A549 (cell line): Measurements from ENCODE around the gene SYT8. TPM values are rescaled to one million over a fixed set of nuclear protein-coding genes. Genes with fewer than 3 reads are reported as not detected.

Experiments
- ATAC-seq, 2 experiments: fragments of 200-7000 bp in 1 of 2; fragments of >200 bp in 1 of 2; cut with Nextera tagmentation in 1 of 2; cut with Tn5 transposase in 1 of 2; 3 replicates each; pipeline versions ENCODE4 v1.8.0 to v1.9.1; 2018 to 2020; ENCODE audit warnings: mild to moderate bottlenecking in 1 of 2, moderate library complexity in 1 of 2
- CTCF ChIA-PET: fragments of 300-600 bp; sonication (Branson Sonifier 250); formaldehyde crosslinking; extraction: SDS; loops from one replicate; lab custom pipeline; 2021; ENCODE audit warnings: antibody characterized with exemption, inconsistent platforms; lab: Yijun Ruan, JAX
- POLR2A ChIA-PET: fragments of 350-600 bp; formaldehyde crosslinking; extraction: SDS; loops from one replicate; lab custom pipeline; 2021; ENCODE audit warnings: antibody characterized with exemption, inconsistent platforms; lab: Yijun Ruan, JAX
- DNase-seq, 2 experiments: peaks; one replicate each; pipeline versions ENCODE4 v3.0.0 to v3.0.0-alpha.2; 2011 to 2016; ENCODE audit warnings: low read depth in 1 of 2, low spot score in 1 of 2
- FAIRE-seq: peaks from 2 replicates; lab custom pipeline; 2011; peaks lifted over from hg19 to GRCh38; lab: Jason Lieb, UNC
- H3K27ac ChIP-seq, 2 experiments: fragments of >200 bp; sonication (Bioruptor Twin); formaldehyde crosslinking; 3 replicates each; pipeline ENCODE4 v1.5.1; 2016 to 2017
- H3K4me1 ChIP-seq: fragments of >200 bp; sonication (Bioruptor Twin); formaldehyde crosslinking; 3 replicates; pipeline ENCODE4 v1.6.1; 2016
- H3K4me2 ChIP-seq: fragments of >200 bp; sonication (Bioruptor Twin); formaldehyde crosslinking; 3 replicates; pipeline ENCODE4 v1.6.1; 2016
- H3K4me3 ChIP-seq: fragments of >200 bp; sonication (Bioruptor Twin); formaldehyde crosslinking; 3 replicates; pipeline ENCODE4 v1.5.1; 2016
- H3K9me3 ChIP-seq: fragments of >200 bp; sonication (Bioruptor Twin); formaldehyde crosslinking; 3 replicates; pipeline ENCODE4 v1.6.1; 2016
- CEBPB ChIP-seq, 2 experiments: fragments of >200 bp in 1 of 2; sonication (Bioruptor Twin) in 1 of 2; formaldehyde crosslinking in 1 of 2; IDR thresholded peaks; 2 replicates each; pipeline ENCODE4 v1.6.1; 2012 to 2016
- CHD2 ChIP-seq: fragments of 150-350 bp; IDR thresholded peaks from 2 replicates; pipeline ENCODE4 v1.6.1; 2014; ENCODE audit warnings: low read length; ENCODE audit not compliant: partially characterized antibody
- CHD4 ChIP-seq: fragments of 200-600 bp; sonication (generic); IDR thresholded peaks from 2 replicates; pipeline ENCODE4 v1.6.1; 2016; ENCODE audit warnings: antibody characterized with exemption, mild to moderate bottlenecking, borderline replicate concordance
- EHMT2 ChIP-seq: fragments of 200-600 bp; sonication (generic); IDR thresholded peaks from 2 replicates; pipeline ENCODE4 v1.6.1; 2016; ENCODE audit warnings: antibody characterized with exemption, low read depth, mild to moderate bottlenecking, moderate library complexity
- GATA3 ChIP-seq: IDR thresholded peaks from 2 replicates; pipeline ENCODE4 v1.6.1; 2012; ENCODE audit warnings: borderline replicate concordance
- HDAC2 ChIP-seq: fragments of 200-600 bp; sonication (generic); IDR thresholded peaks from 2 replicates; pipeline ENCODE4 v1.6.1; 2016
- HEYL ChIP-seq: fragments of 250-450 bp; sonication (Bioruptor Pico); IDR thresholded peaks from 2 replicates; pipeline ENCODE4 v1.8.0; 2021; ENCODE audit warnings: mild to moderate bottlenecking, moderate library complexity
- HOXB13 ChIP-seq: fragments of 250-450 bp; sonication (Bioruptor Pico); IDR thresholded peaks from 2 replicates; pipeline ENCODE4 v1.5.0; 2020; ENCODE audit warnings: low read depth, mild to moderate bottlenecking, moderate library complexity
- JUNB ChIP-seq: fragments of >200 bp; sonication (Bioruptor Twin); formaldehyde crosslinking; IDR thresholded peaks from 2 replicates; pipeline ENCODE4 v1.6.1; 2016
- KDM1A ChIP-seq: fragments of 200-600 bp; sonication (generic); IDR thresholded peaks from 2 replicates; pipeline ENCODE4 v1.6.1; 2016; ENCODE audit warnings: low read depth, mild to moderate bottlenecking
- MAFK ChIP-seq: fragments of 450-650 bp; IDR thresholded peaks from 2 replicates; pipeline ENCODE4 v1.6.1; 2014; ENCODE audit not compliant: partially characterized antibody
- MAX ChIP-seq: IDR thresholded peaks from 2 replicates; pipeline ENCODE4 v1.6.1; 2012
- MAZ ChIP-seq: fragments of 150-350 bp; IDR thresholded peaks from 2 replicates; pipeline ENCODE4 v1.6.1; 2014; ENCODE audit warnings: antibody characterized with exemption, low read depth, low read length, borderline replicate concordance
- NPAS2 ChIP-seq: fragments of 250-450 bp; sonication (Bioruptor Pico); IDR thresholded peaks from 2 replicates; pipeline ENCODE4 v1.8.0; 2022; ENCODE audit warnings: mild to moderate bottlenecking, moderate library complexity, borderline replicate concordance
- POLR2AphosphoS2 ChIP-seq: conservative IDR thresholded peaks from 2 replicates; pipeline ENCODE4 v1.6.1; 2012; ENCODE audit warnings: low read length, improper control_type of control experiment, inconsistent platforms
- SMC3 ChIP-seq: fragments of >200 bp; sonication (Bioruptor Twin); formaldehyde crosslinking; IDR thresholded peaks from 3 replicates; pipeline ENCODE4 v1.6.1; 2018; ENCODE audit warnings: inconsistent platforms
- TFCP2L1 ChIP-seq: fragments of 250-450 bp; sonication (Bioruptor Pico); IDR thresholded peaks from 2 replicates; pipeline ENCODE4 v1.5.0; 2021; ENCODE audit warnings: mild to moderate bottlenecking
- TP53 ChIP-seq: fragments of 250-450 bp; sonication (Bioruptor Pico); IDR thresholded peaks from 2 replicates; pipeline ENCODE4 v1.5.0; 2021; ENCODE audit warnings: mild to moderate bottlenecking, moderate library complexity
- ZSCAN20 ChIP-seq: fragments of 250-450 bp; sonication (Bioruptor Pico); IDR thresholded peaks from 2 replicates; pipeline ENCODE4 v1.8.0; 2022; ENCODE audit warnings: mild to moderate bottlenecking, moderate library complexity
- WGBS: methylation state at CpG from one replicate; pipeline ENCODE4 v1.1.6; 2017; ENCODE audit errors: missing lambda C conversion rate; 5-methylcytosine and 5-hydroxymethylcytosine counted together
- polyA plus RNA-seq, 4 experiments: library from polyadenylated mRNA; depleted of rRNA in 3 of 4; stranded (reverse); fragments of >200 nt; fragmentation: RNase III in 1 of 4; extraction: RNeasy Plus Mini Kit Qiagen cat#74134 plus additional on column Dnase treatment in 1 of 4; gene quantifications; 2 replicates in 3 of 4; 3 replicates in 1 of 4; pipeline ENCODE4 v1.2.3, GENCODE V29; 2011 to 2017
- TF ChIP-seq, protein P1 (sequence below): fragments of 250-450 bp; sonication (Bioruptor Pico); IDR thresholded peaks from 2 replicates; pipeline ENCODE4 v1.5.0; 2020; ENCODE audit warnings: low read depth, mild to moderate bottlenecking, moderate library complexity
- TF ChIP-seq, protein P2 (sequence below): fragments of 250-450 bp; sonication (Bioruptor Pico); IDR thresholded peaks from 2 replicates; pipeline ENCODE4 v1.5.0; 2021; ENCODE audit warnings: mild to moderate bottlenecking, moderate library complexity, borderline replicate concordance
- TF ChIP-seq, protein P3 (sequence below): IDR thresholded peaks from 2 replicates; pipeline ENCODE4 v1.6.1; 2012

Gene SYT8
- polyA plus RNA-seq, 2 of the 4 experiments (the other 2 are of a cell fraction): 0.25 TPM; not detected in 1

GRCh38 chr11:1866776-1867175 is 32.0 kb downstream of the SYT8 start:
- peak overlapping the region in 1 of 2 experiments; percentile 94; a peak in 2 of 6 replicates for H3K27ac ChIP-seq
- DNase-seq: no peak
- FAIRE-seq: no peak
- ATAC-seq: no peak
- no peaks in the 10 kb centered on the region for H3K9me3 ChIP-seq
- WGBS: 88% methylated on average over 8 of the region's 15 CpGs
- H3K4me2 ChIP-seq: no peak overlapping the region
- POLR2A ChIA-PET: no interaction called here
- TF ChIP-seq MAZ: no peak
- TF ChIP-seq, protein P1, sequence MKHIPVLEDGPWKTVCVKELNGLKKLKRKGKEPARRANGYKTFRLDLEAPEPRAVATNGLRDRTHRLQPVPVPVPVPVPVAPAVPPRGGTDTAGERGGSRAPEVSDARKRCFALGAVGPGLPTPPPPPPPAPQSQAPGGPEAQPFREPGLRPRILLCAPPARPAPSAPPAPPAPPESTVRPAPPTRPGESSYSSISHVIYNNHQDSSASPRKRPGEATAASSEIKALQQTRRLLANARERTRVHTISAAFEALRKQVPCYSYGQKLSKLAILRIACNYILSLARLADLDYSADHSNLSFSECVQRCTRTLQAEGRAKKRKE: no peak
- TF ChIP-seq TFCP2L1 (CRISPR knock-in tag): no peak
- TF ChIP-seq MAX: no peak
- no peak for TF ChIP-seq CHD2
- TF ChIP-seq, protein P2, sequence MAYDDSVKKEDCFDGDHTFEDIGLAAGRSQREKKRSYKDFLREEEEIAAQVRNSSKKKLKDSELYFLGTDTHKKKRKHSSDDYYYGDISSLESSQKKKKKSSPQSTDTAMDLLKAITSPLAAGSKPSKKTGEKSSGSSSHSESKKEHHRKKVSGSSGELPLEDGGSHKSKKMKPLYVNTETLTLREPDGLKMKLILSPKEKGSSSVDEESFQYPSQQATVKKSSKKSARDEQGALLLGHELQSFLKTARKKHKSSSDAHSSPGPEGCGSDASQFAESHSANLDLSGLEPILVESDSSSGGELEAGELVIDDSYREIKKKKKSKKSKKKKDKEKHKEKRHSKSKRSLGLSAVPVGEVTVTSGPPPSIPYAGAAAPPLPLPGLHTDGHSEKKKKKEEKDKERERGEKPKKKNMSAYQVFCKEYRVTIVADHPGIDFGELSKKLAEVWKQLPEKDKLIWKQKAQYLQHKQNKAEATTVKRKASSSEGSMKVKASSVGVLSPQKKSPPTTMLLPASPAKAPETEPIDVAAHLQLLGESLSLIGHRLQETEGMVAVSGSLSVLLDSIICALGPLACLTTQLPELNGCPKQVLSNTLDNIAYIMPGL: no peak
- TF ChIP-seq HOXB13 (CRISPR knock-in tag): no peak
- no peak for TF ChIP-seq ZSCAN20 (CRISPR knock-in tag)
- TF ChIP-seq HDAC2: no peak
- no peak for TF ChIP-seq KDM1A
- peaks cover 49% of the 10 kb centered on the region for H3K4me1 ChIP-seq
- no peak overlapping the region for H3K4me3 ChIP-seq
- CTCF ChIA-PET: interaction anchor here (0.9 to 3.5 kb wide), 10 partner anchors 10 to 289 kb away, joined by 3 to 19 read pairs (median 6); partner anchors contain the start of gene LSP1

- H3K9me3 ChIP-seq: no peaks in the 10 kb centered on the region
- peaks cover 45% of the 10 kb centered on the region for H3K4me1 ChIP-seq
- ATAC-seq (no peak), DNase-seq (no peak), FAIRE-seq (no peak)
- 47% methylated on average over 6 of the region's 8 CpGs for WGBS
- no peak overlapping the region for H3K4me3 ChIP-seq
- H3K27ac ChIP-seq: peak overlapping the region in 1 of 2 experiments; percentile 94; a peak in 1 of 6 replicates
- POLR2A ChIA-PET: no interaction called here
- CTCF ChIA-PET: interaction anchor here (0.9 to 3.5 kb wide), 7 partner anchors 9 to 289 kb away, joined by 3 to 19 read pairs (median 7); partner anchors contain the start of gene LSP1
- TF ChIP-seq MAZ: no peak
- TF ChIP-seq, protein P2: no peak
- TF ChIP-seq SMC3: no peak
- TF ChIP-seq GATA3: no peak
- no peak for TF ChIP-seq HDAC2
- no peak for TF ChIP-seq CHD4
- no peak for TF ChIP-seq NPAS2 (CRISPR knock-in tag)
- no peak for TF ChIP-seq JUNB
- TF ChIP-seq ZSCAN20 (CRISPR knock-in tag): no peak
- TF ChIP-seq POLR2AphosphoS2: no peak
- TF ChIP-seq MAFK: no peak
- TF ChIP-seq CEBPB (IDR thresholded peaks at IDR 0.05): no peak
- TF ChIP-seq TP53 (CRISPR knock-in tag): no peak
- TF ChIP-seq EHMT2: no peak
- TF ChIP-seq, protein P3, sequence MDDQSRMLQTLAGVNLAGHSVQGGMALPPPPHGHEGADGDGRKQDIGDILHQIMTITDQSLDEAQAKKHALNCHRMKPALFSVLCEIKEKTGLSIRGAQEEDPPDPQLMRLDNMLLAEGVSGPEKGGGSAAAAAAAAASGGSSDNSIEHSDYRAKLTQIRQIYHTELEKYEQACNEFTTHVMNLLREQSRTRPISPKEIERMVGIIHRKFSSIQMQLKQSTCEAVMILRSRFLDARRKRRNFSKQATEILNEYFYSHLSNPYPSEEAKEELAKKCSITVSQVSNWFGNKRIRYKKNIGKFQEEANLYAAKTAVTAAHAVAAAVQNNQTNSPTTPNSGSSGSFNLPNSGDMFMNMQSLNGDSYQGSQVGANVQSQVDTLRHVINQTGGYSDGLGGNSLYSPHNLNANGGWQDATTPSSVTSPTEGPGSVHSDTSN: no peak
- TF ChIP-seq HEYL (CRISPR knock-in tag): no peak
- H3K4me2 ChIP-seq: no peak overlapping the region
These were observed 32.6 kb downstream of the SYT8 start for GRCh38 chr11:1867381-1867780.
